K562 (cell line): ENCODE results near the gene ZNF48. TPM values are rescaled to one million over a fixed set of nuclear protein-coding genes. Genes with fewer than 3 reads are reported as not detected.

Source experiments
- CBFA2T2 ChIP-seq: fragments of 450-650 bp; conservative IDR thresholded peaks from 2 replicates; pipeline ENCODE4 v1.6.1; 2017; ENCODE audit warnings: mild to moderate bottlenecking
- CHD7 ChIP-seq: fragments of 200-600 bp; sonication (generic); IDR thresholded peaks from one replicate; pipeline ENCODE4 v1.6.1; 2012; ENCODE audit warnings: mild to moderate bottlenecking, low read depth, low read length, inconsistent platforms
- CREB5 ChIP-seq: fragments of 250-450 bp; sonication (Bioruptor Pico); IDR thresholded peaks from 2 replicates; pipeline ENCODE4 v1.5.0; 2020; ENCODE audit warnings: mild to moderate bottlenecking
- DIDO1 ChIP-seq: fragments of 450-650 bp; IDR thresholded peaks from 2 replicates; pipeline ENCODE4 v1.6.1; 2016; ENCODE audit warnings: low read depth, missing biosample characterization, missing genetic modification characterization
- GATAD2A ChIP-seq: fragments of 450-650 bp; IDR thresholded peaks from 2 replicates; pipeline ENCODE4 v1.6.1; 2017
- HDAC1 ChIP-seq, 2 experiments: fragments of 450-650 bp; IDR thresholded peaks; 2 replicates each; pipeline ENCODE4 v1.6.1; 2016 to 2017; ENCODE audit warnings: inconsistent platforms in 1 of 2, mild to moderate bottlenecking in 1 of 2, moderate library complexity in 1 of 2
- KAT8 ChIP-seq: fragments of 450-650 bp; IDR thresholded peaks from 2 replicates; pipeline ENCODE4 v1.6.1; 2016; ENCODE audit warnings: low read depth, mild to moderate bottlenecking
- NCOR1 ChIP-seq: fragments of 450-650 bp; IDR thresholded peaks from 2 replicates; pipeline ENCODE4 v1.6.1; 2016; ENCODE audit warnings: mild to moderate bottlenecking, moderate library complexity
- RUNX1 ChIP-seq: sonication (generic); IDR thresholded peaks from 2 replicates; pipeline ENCODE4 v1.6.1; 2016; ENCODE audit warnings: antibody characterized with exemption, low read depth
- SMC3 ChIP-seq: conservative IDR thresholded peaks from 2 replicates; pipeline ENCODE4 v1.6.1; 2011; ENCODE audit warnings: low read depth, low read length, improper control_type of control experiment; ENCODE audit not compliant: insufficient read depth
- SNRNP70 ChIP-seq: fragments of 200-400 bp; formaldehyde crosslinking; optimal IDR thresholded peaks from 2 replicates; pipeline ENCODE3; 2017; ENCODE audit warnings: low read depth, low read length
- SUPT5H ChIP-seq: fragments of 450-650 bp; IDR thresholded peaks from 2 replicates; pipeline ENCODE4 v1.6.1; 2016
- U2AF2 ChIP-seq: fragments of 200-400 bp; formaldehyde crosslinking; optimal IDR thresholded peaks from 2 replicates; pipeline ENCODE3; 2017; ENCODE audit warnings: low read depth, mild to moderate bottlenecking, low read length
- ZBTB2 ChIP-seq: fragments of 450-650 bp; IDR thresholded peaks from 2 replicates; pipeline ENCODE4 v1.6.1; 2016; ENCODE audit warnings: antibody characterized with exemption
- ZNF324 ChIP-seq: fragments of 250-450 bp; sonication (Bioruptor Pico); IDR thresholded peaks from 2 replicates; pipeline ENCODE4 v1.4.0; 2020; ENCODE audit warnings: mild to moderate bottlenecking
- polyA plus RNA-seq, 8 experiments: library from polyadenylated mRNA; depleted of rRNA in 4 of 8; stranded (reverse) in 5 of 8; unstranded in 3 of 8; fragments of >200 nt; fragmentation: Nextera tagmentation in 2 of 8; fragmentation: Illumina TruSeq in 1 of 8; extraction: Ambion mirVana in 2 of 8; extraction: Trizol in 1 of 8; gene quantifications; 2 replicates each; pipeline versions ENCODE4 v1.2.1 to v1.2.3, GENCODE V29; 2011 to 2014; ENCODE audit warnings: inconsistent platforms in 1 of 8, missing spikeins in 1 of 8
- total RNA-seq, 7 experiments: library from RNA; depleted of rRNA in 6 of 7; stranded (reverse); fragments of >200 nt in 6 of 7; fragmentation: Illumina TruSeq in 2 of 7; extraction: Trizol in 2 of 7; gene quantifications; 2 replicates each; pipeline versions ENCODE4 v1.2.1 to v1.2.3, GENCODE V29; 2011 to 2021; ENCODE audit warnings: low replicate concordance in 1 of 7

Gene ZNF48
- total and polyA plus RNA-seq, 9 of the 15 experiments (the other 6 are each of a cell fraction or from before 2014, with no cell fraction given): 0.38 to 11.6 (median 4.7) TPM

GRCh38 chr16:30381291-30382041, 13.8 kb upstream of the ZNF48 start (continued):
- TF ChIP-seq DIDO1 (tag) (no peak), ZNF324 (CRISPR knock-in tag) (no peak), GATAD2A (peak; percentile 83; the same call in 1 of the 2 replicates), SNRNP70 (no peak), ZBTB2 (peak; percentile 76; the same call in 1 of the 2 replicates), U2AF2 (no peak), SMC3 (no peak), RUNX1 (no peak), CBFA2T2 (0 out of 2 replicates have a peak, but pooled peaks have one; percentile 5), CHD7 (no peak), NCOR1 (peak; percentile 59), HDAC1 (IDR thresholded peaks at IDR 0.05) (no peak), SUPT5H (peak; percentile 62), KAT8 (no peak), CREB5 (no peak)
